HL-60 (cell line): ENCODE results near the gene SLC15A1.

Experiments
- DNase-seq, 2 experiments: peaks; one replicate each; pipeline ENCODE4 v3.0.0-alpha.2; 2010 to 2020; ENCODE audit warnings: low read depth in 1 of 2, low spot score in 1 of 2
- H3K27ac ChIP-seq: fragments of 250-450 bp; sonication (Bioruptor Pico); replicated peaks from 2 replicates; pipeline ENCODE4 v1.5.1; 2020; ENCODE audit warnings: mild to moderate bottlenecking, moderate library complexity
- H3K27me3 ChIP-seq: fragments of 250-450 bp; sonication (Bioruptor Pico); 2 replicates; pipeline ENCODE4 v1.5.1; 2021; ENCODE audit warnings: mild to moderate bottlenecking, moderate library complexity; ENCODE audit not compliant: insufficient read depth, poor library complexity, severe bottlenecking
- H3K4me3 ChIP-seq: replicated peaks from 2 replicates; pipeline ENCODE4 v1.5.1; 2011; ENCODE audit warnings: mild to moderate bottlenecking, control low read depth, low read length; ENCODE audit not compliant: insufficient read depth
- CTCF ChIP-seq: IDR thresholded peaks from one replicate; pipeline ENCODE4 v1.5.1; 2011; ENCODE audit warnings: low read length, control low read depth, inconsistent platforms; ENCODE audit not compliant: insufficient read depth
- GABPA ChIP-seq: IDR thresholded peaks from 2 replicates; pipeline ENCODE4 v1.6.1; 2012; ENCODE audit warnings: low read depth
- POLR2AphosphoS5 ChIP-seq: IDR thresholded peaks from 2 replicates; pipeline ENCODE4 v1.6.1; 2012; ENCODE audit warnings: low read depth
- REST ChIP-seq: IDR thresholded peaks from 2 replicates; pipeline ENCODE4 v1.6.1; 2012; ENCODE audit warnings: low read depth; ENCODE audit not compliant: insufficient replicate concordance
- SPI1 ChIP-seq: IDR thresholded peaks from 2 replicates; pipeline ENCODE4 v1.6.1; 2012; ENCODE audit warnings: low read depth, mild to moderate bottlenecking, borderline replicate concordance

Gene SLC15A1

GRCh38 chr13:98782654-98783053, 30.2 kb upstream of the SLC15A1 start:
- no peak overlapping the region for H3K27ac ChIP-seq
- peaks cover 9% of the 10 kb centered on the region for H3K27me3 ChIP-seq
- no peak for TF ChIP-seq REST
- TF ChIP-seq SPI1, result no peak
- TF ChIP-seq POLR2AphosphoS5, result no peak
- no peak for TF ChIP-seq CTCF
- no peak for TF ChIP-seq GABPA
- no peak for DNase-seq
- no peak overlapping the region for H3K4me3 ChIP-seq

GRCh38 chr13:98781905-98782304, 29.4 kb upstream of the SLC15A1 start:
- no peak for DNase-seq
- H3K4me3 ChIP-seq, result no peak overlapping the region
- H3K27ac ChIP-seq, result no peak overlapping the region
- TF ChIP-seq CTCF (no peak), GABPA (no peak), SPI1 (no peak), POLR2AphosphoS5 (no peak), REST (no peak)
- H3K27me3 ChIP-seq, result peaks cover 4% of the 10 kb centered on the region

GRCh38 chr13:98781470-98781869, 29.0 kb upstream of the SLC15A1 start:
- TF ChIP-seq SPI1, result no peak
- no peak for TF ChIP-seq GABPA
- no peak for TF ChIP-seq POLR2AphosphoS5
- no peak for TF ChIP-seq CTCF
- TF ChIP-seq REST, result no peak

More at GRCh38 chr13:98781470-98781869, 29.0 kb upstream of the SLC15A1 start:
- peaks cover 2% of the 10 kb centered on the region for H3K27me3 ChIP-seq
- no peak overlapping the region for H3K4me3 ChIP-seq
- DNase-seq, result no peak
- H3K27ac ChIP-seq, result no peak overlapping the region
